GM10847 (cell line): ENCODE results near the gene RAB20.

Source experiments
- POLR2A ChIP-seq: IDR thresholded peaks from 2 replicates; pipeline ENCODE4 v1.6.1; 2011; ENCODE audit not compliant: insufficient read length; ENCODE audit errors: extremely low read depth

RAB20 gene

GRCh38 chr13:110561344-110562035, at the start of gene RAB20:
TSS of gene RAB20 (minus strand) at chr13:110561722. CDS start at chr13:110561519, 203 bp downstream.
- no peak for TF ChIP-seq POLR2A

- no peak for TF ChIP-seq POLR2A
Measured at GRCh38 chr13:110610955-110611595, 49.6 kb upstream of the RAB20 start.

- no peak for TF ChIP-seq POLR2A
Measured at GRCh38 chr13:110607675-110608224, 46.2 kb upstream of the RAB20 start.

GRCh38 chr13:110605132-110605531, 43.6 kb upstream of the RAB20 start:
- TF ChIP-seq POLR2A: no peak

GRCh38 chr13:110600980-110601379, 39.5 kb upstream of the RAB20 start:
- TF ChIP-seq POLR2A: no peak

- TF ChIP-seq POLR2A: no peak
Measured at GRCh38 chr13:110600261-110600819, 38.8 kb upstream of the RAB20 start.

GRCh38 chr13:110597041-110597689, 35.6 kb upstream of the RAB20 start:
- TF ChIP-seq POLR2A: no peak

- no peak for TF ChIP-seq POLR2A
Measured at GRCh38 chr13:110593430-110594130, 32.1 kb upstream of the RAB20 start.

GRCh38 chr13:110592665-110593064, 31.1 kb upstream of the RAB20 start:
- TF ChIP-seq POLR2A: no peak

GRCh38 chr13:110590577-110590976, 29.1 kb upstream of the RAB20 start:
- TF ChIP-seq POLR2A: no peak

- TF ChIP-seq POLR2A: no peak
Measured at GRCh38 chr13:110589793-110590390, 28.4 kb upstream of the RAB20 start.

GRCh38 chr13:110583178-110583865, 21.8 kb upstream of the RAB20 start:
- TF ChIP-seq POLR2A: no peak

- TF ChIP-seq POLR2A: no peak
Measured at GRCh38 chr13:110582421-110582954, 21.0 kb upstream of the RAB20 start.
